DOHH2 (cell line): Measurements from ENCODE around the gene WDR62.

Experiments used
- H3F3A ChIP-seq: fragments of 200-600 bp; sonication (generic), shearing (Covaris generic); 2 replicates; pipeline ENCODE4 v1.6.0; 2016; ENCODE audit warnings: antibody characterized with exemption, mild to moderate bottlenecking; ENCODE audit not compliant: control insufficient read depth, insufficient read depth
- H3K27ac ChIP-seq: fragments of 200-600 bp; sonication (generic); 2 replicates; pipeline ENCODE4 v1.5.1; 2014; ENCODE audit warnings: low read depth, mild to moderate bottlenecking, low read length, moderate library complexity
- H3K27me3 ChIP-seq: fragments of 200-600 bp; sonication (generic); 2 replicates; pipeline ENCODE4 v1.6.1; 2014; ENCODE audit warnings: mild to moderate bottlenecking, low read length, mixed read lengths; ENCODE audit not compliant: control insufficient read depth
- H3K36me3 ChIP-seq: fragments of 200-600 bp; sonication (generic); 2 replicates; pipeline ENCODE4 v1.6.1; 2014; ENCODE audit warnings: mild to moderate bottlenecking, low read length, moderate library complexity, mixed read lengths; ENCODE audit not compliant: control insufficient read depth
- H3K4me1 ChIP-seq: fragments of 200-600 bp; sonication (generic); 2 replicates; pipeline ENCODE4 v1.6.1; 2014; ENCODE audit warnings: mild to moderate bottlenecking, low read length, mixed read lengths; ENCODE audit not compliant: control insufficient read depth
- H3K4me2 ChIP-seq: fragments of 200-600 bp; sonication (generic); 2 replicates; pipeline ENCODE4 v1.6.0; 2014; ENCODE audit warnings: mild to moderate bottlenecking, low read length, moderate library complexity
- H3K4me3 ChIP-seq: fragments of 200-600 bp; sonication (generic); 2 replicates; pipeline ENCODE4 v1.5.1; 2014; ENCODE audit warnings: mild to moderate bottlenecking, low read length, mixed read lengths
- H3K79me2 ChIP-seq: fragments of 200-600 bp; sonication (generic); 2 replicates; pipeline ENCODE4 v1.6.1; 2014; ENCODE audit warnings: mild to moderate bottlenecking, low read length, mixed read lengths; ENCODE audit not compliant: control insufficient read depth
- H3K9me2 ChIP-seq: fragments of 200-600 bp; sonication (generic); replicated peaks from 2 replicates; pipeline ENCODE4 v1.6.1; 2014; ENCODE audit warnings: mild to moderate bottlenecking, low read length, mixed read lengths; ENCODE audit not compliant: control insufficient read depth
- H3K9me3 ChIP-seq: fragments of 200-600 bp; sonication (generic); 2 replicates; pipeline ENCODE4 v1.6.1; 2014; ENCODE audit warnings: antibody characterized with exemption, low read length, mixed read lengths; ENCODE audit not compliant: control insufficient read depth, insufficient read depth
- H4K20me1 ChIP-seq: fragments of 200-600 bp; sonication (generic); 2 replicates; pipeline ENCODE4 v1.6.0; 2014; ENCODE audit warnings: low read depth, mild to moderate bottlenecking, antibody characterized with exemption, low read length, moderate library complexity; ENCODE audit not compliant: control insufficient read depth, insufficient read depth
- EZH2phosphoT487 ChIP-seq: fragments of 200-600 bp; sonication (generic); IDR thresholded peaks from 2 replicates; pipeline ENCODE4 v1.6.1; 2017; ENCODE audit warnings: borderline replicate concordance, mild to moderate bottlenecking, antibody characterized with exemption, low read length, moderate library complexity, mixed read lengths
- TF ChIP-seq, protein P1 (sequence below): fragments of 200-600 bp; sonication (generic); IDR thresholded peaks from one replicate; pipeline ENCODE4 v1.5.1; 2014; ENCODE audit warnings: antibody characterized with exemption, mild to moderate bottlenecking, low read depth, low read length; ENCODE audit not compliant: poor library complexity, severe bottlenecking

WDR62 gene

GRCh38 chr19:36086326-36086725 lies 31.6 kb downstream of the WDR62 start:
- no peak for TF ChIP-seq EZH2phosphoT487
- TF ChIP-seq, protein P1, sequence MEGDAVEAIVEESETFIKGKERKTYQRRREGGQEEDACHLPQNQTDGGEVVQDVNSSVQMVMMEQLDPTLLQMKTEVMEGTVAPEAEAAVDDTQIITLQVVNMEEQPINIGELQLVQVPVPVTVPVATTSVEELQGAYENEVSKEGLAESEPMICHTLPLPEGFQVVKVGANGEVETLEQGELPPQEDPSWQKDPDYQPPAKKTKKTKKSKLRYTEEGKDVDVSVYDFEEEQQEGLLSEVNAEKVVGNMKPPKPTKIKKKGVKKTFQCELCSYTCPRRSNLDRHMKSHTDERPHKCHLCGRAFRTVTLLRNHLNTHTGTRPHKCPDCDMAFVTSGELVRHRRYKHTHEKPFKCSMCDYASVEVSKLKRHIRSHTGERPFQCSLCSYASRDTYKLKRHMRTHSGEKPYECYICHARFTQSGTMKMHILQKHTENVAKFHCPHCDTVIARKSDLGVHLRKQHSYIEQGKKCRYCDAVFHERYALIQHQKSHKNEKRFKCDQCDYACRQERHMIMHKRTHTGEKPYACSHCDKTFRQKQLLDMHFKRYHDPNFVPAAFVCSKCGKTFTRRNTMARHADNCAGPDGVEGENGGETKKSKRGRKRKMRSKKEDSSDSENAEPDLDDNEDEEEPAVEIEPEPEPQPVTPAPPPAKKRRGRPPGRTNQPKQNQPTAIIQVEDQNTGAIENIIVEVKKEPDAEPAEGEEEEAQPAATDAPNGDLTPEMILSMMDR = no peak
- Histone ChIP-seq H3K79me2 (no peaks in the 10 kb centered on the region), H3K27me3 (no peaks in the 10 kb centered on the region), H3K4me3 (no peak overlapping the region), H3K27ac (no peak overlapping the region), H3K9me3 (no peaks in the 10 kb centered on the region), H4K20me1 (no peaks in the 10 kb centered on the region), H3F3A (no peaks in the 10 kb centered on the region), H3K4me1 (no peaks in the 10 kb centered on the region), H3K9me2 (no peaks in the 10 kb centered on the region), H3K36me3 (peaks cover 84% of the 10 kb centered on the region), H3K4me2 (no peak overlapping the region)

DNA sequence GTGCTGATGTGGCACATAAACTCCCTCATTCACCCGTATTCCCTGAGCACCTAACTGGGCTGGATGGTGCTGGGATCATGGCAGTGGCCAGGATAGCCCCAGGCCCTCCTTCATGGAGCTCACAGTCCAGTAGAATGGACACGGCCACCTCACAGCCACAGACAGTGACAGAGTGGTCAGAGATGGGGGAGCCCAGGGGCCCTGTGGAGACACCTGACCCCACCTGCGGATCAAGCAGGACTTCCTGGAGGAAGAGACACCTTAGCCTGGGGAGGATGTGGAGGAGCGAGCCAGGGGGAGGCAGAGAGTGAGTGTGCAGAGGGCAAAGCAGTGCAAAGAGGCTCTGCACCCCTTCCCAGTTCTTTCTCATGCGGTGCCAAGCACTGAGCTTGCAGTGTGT lies 35.1 kb downstream of the WDR62 start:
- H3K27ac ChIP-seq = no peak overlapping the region
- H3F3A ChIP-seq = no peaks in the 10 kb centered on the region
- H3K36me3 ChIP-seq = peaks cover 78% of the 10 kb centered on the region
- H3K4me3 ChIP-seq = no peak overlapping the region
- H3K4me2 ChIP-seq = no peak overlapping the region
- H3K9me3 ChIP-seq = no peaks in the 10 kb centered on the region
- H3K27me3 ChIP-seq = no peaks in the 10 kb centered on the region
- H3K79me2 ChIP-seq = no peaks in the 10 kb centered on the region
- no peaks in the 10 kb centered on the region for H4K20me1 ChIP-seq
- TF ChIP-seq EZH2phosphoT487 = no peak
- TF ChIP-seq, protein P1 = no peak
- H3K4me1 ChIP-seq = no peaks in the 10 kb centered on the region
- H3K9me2 ChIP-seq = no peaks in the 10 kb centered on the region

- Histone ChIP-seq H3K79me2 (no peaks in the 10 kb centered on the region), H4K20me1 (no peaks in the 10 kb centered on the region), H3K27me3 (no peaks in the 10 kb centered on the region), H3F3A (no peaks in the 10 kb centered on the region), H3K4me3 (no peak overlapping the region), H3K4me2 (no peak overlapping the region), H3K9me3 (no peaks in the 10 kb centered on the region), H3K27ac (no peak overlapping the region), H3K9me2 (no peaks in the 10 kb centered on the region), H3K4me1 (no peaks in the 10 kb centered on the region), H3K36me3 (peaks cover 76% of the 10 kb centered on the region)
- TF ChIP-seq, protein P1 = no peak
- no peak for TF ChIP-seq EZH2phosphoT487
Measured at GRCh38 chr19:36090910-36091695, 36.4 kb downstream of the WDR62 start.
